ENCODE data around the gene XYLT2.

The XYLT2 gene

DNA sequence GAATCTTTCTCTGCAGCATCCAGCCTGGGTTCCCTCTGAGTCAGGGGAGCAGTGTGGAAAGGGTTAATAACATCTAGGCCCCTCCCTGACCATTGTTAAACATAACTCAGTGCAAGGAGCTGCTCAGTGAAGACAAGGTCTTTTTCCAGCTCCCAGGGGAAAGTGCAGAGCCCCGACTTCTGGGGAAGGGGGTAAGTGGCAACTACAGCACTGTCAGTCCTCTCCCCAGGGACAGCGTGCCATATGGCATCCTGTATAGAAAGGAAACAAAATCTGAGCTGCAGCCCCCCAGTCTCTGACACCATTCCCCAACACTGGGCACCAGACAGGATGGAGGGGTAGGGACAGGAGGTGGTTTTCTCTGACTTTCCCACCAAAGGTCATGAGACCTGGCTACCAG lies 19.2 kb downstream of the XYLT2 start:
- DNase-seq, result no peak

DNA sequence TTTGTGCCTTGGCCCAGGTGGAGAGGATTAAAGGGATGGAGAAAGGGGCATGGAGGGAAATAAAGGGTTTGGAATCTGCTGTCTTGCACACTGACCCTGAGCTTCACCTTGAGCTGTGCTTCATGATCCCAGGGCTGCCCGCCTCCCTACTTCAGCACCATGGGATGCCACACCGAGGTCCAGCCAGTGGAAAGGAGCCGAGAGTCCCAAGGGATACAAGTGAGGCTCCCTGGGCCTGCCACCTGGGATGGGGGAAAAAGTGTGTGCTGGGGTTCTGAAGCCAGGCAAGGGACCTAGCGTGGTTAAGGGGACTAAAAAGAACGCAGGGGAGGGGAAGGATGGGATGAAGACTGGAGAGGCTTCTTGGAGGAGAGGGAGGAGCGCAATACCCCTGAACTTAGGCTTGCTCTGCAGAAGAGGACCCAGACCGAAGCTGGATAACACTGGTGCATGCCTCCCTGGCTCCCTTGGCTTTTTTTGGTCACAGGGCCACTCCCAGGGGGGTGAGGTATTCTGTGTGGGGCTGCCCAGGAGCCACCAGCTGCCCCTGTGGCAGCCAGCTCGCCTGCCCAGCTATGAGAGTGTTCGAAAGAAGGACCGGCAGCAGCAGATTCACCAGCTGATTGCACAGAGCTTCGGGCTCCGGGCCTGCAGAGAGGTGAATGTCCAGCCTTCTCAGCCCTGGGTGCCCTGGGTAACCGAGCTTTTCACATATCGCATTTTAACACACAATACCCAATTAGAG lies 19.9 kb downstream of the XYLT2 start:
- DNase-seq, result no peak

DNA sequence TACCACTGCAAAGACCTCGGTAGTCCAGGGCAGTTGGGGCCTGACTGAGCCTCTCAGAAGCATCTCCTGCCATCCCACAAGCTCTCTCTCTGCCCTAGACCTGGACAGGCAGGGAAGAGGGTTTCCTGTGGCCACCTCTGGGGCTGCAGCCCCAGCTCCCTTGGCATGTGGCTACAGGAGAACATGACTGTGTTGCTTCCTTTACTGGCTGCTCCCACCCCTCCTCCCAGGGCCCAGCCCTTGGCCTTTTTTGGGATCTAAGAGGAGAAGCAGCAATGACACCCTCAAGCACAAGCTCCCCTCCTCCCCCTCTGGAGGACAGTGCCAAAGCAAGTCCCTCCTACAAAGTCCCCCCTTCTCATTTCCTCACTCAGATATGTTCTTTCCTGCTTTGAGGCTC lies 21.5 kb downstream of the XYLT2 start:
- DNase-seq, result no peak

DNA sequence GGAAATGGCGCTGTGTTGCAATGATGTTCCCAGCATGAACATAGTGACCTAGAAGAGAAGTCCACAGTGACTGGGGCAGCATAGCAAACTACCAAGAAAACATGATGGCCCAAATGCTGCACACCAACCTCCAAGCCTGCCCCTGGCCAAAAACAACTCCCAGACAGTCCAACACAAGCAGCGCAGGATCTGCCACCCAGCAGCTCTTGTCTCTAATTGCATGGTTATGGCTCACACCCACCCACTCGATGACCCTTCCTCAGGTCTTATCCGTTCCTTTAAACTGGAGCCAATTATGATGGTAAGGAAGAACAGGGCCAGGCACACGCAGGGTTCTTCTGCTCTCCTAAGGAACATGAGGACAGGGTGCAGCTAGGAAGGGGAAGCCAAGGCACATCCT lies 24.1 kb downstream of the XYLT2 start:
- no peak for DNase-seq

DNA sequence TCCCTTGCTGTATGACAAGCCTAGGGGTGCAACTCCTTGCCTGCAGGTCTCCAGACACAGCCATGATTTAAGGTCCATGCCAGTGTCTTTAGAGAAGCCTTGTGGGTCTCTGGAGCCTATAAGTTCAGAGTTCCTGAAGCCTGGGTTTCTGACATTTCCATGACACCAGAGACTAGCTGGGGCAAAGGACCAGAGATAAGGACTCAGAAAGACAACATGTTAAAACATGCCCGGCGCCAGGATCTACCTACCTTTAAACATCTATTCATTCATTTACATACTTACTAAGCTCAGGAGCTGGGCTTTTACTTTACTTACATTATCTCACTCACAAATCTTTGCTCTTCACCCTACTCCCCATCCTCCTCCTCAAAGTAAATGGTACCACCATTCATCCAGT lies 25.6 kb downstream of the XYLT2 start:
- DNase-seq, result no peak

DNA sequence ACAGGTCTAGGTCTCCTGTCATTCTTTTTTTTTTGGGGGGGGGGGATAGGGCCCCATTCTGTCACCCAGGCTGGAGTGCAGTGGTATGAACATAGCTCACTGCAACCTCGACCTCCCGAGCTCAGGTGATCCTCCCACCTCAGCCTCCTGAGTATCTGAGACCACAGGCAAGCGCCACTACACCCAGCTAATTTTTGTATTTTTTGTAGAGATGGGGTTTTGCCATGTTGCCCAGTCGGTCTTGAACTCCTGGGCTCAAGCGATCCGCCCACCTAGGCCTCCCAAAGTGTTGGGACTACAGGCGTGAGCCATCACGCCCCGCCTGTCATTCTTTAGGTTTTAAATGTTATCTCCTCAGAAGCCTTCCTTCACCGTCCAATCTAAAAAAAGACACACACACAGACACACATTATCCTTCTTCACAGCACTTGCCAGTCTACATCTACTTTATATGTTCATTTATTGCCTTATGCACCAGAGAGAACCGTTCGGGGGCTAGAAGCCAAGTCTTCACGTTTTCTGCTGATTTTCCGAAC lies 26.4 kb downstream of the XYLT2 start:
- no peak for DNase-seq

DNA sequence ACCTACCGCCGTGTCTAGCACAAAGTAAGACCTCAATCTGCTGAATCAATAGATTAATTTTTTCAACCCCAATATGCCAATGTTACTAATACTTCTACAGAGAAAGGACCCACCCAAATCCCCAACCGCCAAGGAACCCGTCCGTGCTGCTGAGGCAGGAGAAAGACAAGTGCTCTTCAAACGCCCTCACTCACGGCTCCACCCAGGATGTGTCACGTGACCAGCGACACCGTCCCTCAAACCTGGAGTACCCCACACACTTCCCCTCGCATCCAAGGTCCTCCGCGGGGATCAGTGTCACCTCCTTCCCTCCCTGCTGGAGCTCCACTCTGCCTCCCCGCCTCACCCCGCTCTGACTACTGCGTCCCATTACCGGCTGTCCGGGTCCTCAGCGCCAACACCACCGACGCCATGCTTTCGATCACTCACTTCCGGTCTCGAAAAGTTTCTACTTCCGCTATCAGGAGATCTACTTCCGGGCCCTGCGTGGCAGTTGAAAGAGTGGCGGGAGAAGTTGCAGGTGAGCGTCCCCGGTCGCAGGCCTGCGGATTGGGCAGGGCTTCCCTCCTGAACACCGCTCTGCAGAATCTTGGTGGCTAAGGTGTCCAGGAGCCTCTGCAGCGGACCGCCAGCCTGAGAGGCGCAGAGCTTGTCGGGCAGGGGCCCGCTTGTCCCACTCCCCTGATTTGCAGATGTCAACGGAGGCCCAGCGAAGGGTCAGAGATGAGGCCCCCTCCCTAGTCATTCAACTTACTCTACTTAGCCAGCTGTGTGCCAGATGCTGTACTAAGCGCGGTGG lies 27.0 kb downstream of the XYLT2 start, which contains the start of the genes EME1 and MRPL27:
EME1 (plus strand) TSS at position 472 of the 799 bp plus-strand sequence. CDS start 1,980 bp downstream, outside the sequence.
MRPL27 (minus strand) TSS at position 427 of the 799 bp plus-strand sequence; CDS start at position 413, 14 bp downstream.
- peak; percentile 87 for DNase-seq

DNA sequence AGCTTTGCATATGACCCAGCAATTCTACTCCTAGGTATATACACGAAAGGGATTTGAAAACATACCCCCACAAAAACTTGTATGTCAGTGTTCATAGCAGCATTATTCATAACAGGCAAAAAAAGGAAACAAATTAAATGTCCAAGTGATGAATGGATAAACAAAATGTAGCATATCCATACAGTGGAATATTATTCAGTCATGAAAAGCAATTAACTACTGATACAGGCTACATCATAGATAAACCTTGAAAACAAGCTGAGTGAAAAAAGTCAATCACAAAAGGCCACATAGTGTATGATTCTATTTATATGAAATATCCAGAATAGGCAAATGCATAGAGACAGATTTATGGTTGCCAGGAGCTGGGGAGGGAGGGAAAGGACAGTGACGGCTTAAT lies 27.8 kb downstream of the XYLT2 start:
- no peak for DNase-seq

DNA sequence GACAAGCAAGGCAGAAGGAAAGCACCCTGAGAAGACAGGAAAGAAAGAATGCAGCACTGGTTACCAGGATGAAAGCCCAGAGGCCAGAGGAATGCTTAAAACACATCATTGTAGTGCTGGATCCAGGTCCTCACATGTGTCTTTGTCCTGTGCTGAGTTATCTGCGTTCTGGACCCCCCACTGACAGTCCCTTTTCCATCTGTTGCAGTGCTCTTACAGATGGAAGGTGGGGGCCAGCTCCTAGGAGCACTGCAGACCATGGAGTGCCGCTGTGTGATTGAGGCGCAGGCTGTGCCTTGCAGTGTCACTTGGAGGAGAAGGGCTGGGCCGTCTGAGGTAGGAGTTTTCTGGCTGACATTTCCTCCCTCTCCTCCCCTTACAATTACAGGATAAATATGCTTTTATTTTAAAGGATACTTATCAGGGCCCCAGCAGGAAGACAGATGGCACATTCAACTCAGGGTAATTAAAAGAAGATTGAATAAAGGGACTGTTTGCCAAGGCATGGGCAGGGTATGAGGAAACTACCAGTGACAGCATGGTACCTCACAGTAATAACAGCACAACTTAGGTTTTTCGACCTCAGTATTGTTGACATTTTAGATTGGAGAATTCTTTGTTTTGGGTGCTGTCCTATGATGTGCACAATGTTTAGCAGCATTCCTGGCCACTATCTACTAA lies 30.1 kb downstream of the XYLT2 start:
- DNase-seq, result no peak

DNA sequence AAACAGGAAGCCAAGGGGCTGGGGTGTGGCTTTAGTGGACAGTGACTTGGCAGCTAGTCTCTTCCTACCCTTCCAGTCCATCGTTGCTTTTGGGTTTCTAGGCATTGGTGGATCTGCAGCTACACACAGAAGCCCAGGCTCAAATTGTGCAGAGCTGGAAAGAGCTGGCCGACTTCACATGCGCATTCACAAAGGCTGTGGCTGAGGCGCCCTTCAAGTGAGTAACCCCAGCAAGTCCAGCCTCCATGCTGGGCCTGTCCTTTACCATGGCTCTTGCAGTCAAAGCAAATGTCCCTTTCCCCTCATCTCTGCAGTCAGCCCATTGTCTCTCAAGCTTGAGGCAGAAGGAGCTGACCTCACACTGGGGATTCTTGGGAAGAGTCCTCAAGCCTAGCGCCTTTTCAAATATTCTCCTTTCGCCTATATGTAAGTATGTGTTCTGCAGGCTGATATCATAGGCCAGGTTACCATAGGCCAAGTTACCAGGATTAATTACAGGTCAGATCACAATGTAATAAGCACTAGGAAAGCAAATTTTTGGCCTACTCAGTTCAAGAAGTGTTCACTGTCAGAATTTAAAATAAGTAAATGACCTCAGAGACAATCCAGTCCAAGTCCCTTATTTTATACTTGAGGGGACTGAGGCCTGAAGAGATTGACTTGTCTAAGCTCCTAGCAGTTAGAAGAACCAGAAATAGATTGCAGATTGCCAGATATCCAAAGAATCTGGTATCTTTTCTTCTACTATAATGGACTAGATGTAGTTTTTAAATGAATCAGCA lies 33.6 kb downstream of the XYLT2 start:
- no peak for DNase-seq

DNA sequence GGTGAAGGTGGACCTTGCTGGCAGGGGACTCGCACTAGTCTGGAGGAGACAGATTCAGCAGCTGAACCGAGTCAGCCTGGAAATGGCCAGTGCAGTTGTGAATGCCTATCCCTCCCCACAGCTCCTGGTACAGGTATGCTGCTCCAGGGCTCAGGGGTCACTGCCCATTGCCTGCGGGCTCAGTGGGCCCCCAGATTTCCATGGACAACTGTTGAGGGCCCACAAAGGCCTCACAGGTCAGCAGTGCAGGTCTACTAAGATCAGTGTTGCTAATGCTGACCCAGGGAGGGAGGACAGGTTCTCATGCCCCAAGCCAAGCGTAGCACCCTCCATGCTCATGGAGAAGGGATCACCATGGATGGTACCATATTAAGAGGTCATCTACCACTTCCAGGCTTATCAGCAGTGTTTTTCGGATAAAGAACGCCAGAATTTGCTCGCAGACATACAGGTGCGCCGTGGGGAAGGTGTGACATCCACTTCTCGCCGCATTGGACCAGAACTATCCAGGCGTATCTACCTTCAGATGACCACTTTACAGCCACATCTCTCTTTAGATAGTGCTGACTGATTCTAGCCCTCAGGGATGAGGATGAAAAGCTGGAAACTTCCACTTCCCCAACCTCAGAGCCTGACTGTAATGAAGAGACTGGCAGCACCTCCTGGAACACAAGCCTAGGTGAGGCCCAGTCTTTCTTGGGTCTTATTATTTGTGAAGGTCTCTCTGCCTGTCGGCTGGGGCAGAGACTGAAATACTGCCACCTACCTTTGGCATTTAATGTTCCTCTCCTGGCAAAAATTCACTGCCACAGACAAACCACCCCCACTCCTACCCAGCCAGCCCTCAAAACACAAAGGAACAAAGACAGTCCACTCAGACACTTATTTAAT lies 34.7 kb downstream of the XYLT2 start:
- no peak for DNase-seq

DNA sequence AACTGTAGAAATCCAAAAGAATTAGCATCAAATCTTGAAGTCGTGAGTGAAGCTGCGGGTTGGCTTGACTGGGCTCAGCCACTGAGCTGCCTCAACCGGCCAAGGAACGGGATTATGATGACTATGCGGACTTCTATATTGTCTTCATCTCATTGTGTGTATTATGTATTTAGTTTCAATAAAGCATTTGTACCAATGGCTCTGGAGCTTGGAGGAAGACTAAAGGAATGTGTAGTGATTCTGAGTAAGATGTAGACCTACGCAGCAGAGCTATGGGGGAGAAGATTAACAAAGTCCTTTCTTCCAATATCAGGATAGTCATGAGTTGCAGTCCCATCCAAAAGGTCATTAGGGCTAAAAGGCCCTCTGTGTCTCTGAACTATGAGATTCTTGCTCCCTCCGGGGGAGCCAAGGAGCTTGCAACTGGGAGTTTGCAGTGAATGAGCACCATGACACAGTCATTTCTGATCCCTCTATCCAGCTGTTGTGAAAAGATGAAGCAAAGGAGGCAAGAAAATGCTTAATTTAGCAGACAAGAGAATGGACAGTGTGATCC lies 35.4 kb downstream of the XYLT2 start:
- no peak for DNase-seq

DNA sequence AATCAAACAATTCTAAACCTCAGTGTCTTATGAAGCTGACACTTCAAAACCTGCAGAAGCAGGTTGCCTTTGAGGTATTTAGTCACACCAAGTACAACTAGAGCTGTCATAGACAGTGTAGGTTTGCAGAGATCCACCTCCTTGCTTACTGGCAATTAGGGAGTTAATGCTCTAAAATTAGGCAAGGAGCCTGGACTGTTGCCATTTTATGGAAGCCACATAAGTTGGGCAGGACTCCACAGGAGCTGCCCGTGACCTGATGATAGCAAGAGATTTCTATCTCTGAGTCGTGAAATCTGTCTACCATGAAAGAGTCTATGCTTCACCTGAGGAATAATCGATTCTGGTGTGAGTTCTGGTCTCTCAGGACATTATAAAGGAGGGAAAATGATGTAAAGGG lies 36.0 kb downstream of the XYLT2 start:
- DNase-seq, result no peak

DNA sequence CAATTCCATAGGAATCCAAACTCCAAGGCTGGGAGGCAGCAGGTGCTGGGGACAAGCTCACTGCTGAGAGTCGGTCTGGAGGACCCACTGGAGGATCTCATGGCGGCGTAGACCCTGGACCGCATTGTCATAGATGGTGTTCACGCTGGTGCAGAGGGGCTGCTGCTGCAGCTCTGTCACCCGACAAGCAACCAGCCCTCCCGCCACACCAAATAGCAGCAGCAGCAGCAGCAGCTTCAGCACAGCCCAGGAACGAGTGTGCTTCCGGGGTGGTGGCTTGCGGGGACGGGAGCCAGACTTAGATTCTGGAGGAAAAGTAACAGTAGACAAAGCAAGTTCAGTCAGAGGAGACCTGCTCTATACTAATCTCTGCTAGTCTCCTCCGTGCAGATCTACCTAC lies 37.0 kb downstream of the XYLT2 start:
- no peak for DNase-seq

DNA sequence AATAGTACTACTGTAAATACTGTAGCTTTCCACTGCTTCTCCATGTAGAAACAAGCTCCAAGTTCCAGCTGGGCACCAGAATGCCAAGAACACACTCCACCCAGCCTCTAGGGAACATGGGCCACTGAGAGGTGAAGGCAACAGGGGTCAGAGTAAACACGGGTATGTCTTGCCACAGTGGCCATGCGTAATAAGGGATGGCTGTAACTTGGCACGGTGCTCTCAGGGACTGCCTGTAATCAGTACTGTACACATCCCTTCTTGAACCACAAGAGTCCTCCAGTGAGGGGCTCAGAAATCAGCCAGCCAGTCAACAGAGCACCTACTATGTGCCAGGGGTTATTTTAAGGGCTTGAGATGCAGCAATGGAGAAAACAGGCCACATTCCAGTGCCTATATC lies 40.6 kb downstream of the XYLT2 start:
- no peak for DNase-seq

DNA sequence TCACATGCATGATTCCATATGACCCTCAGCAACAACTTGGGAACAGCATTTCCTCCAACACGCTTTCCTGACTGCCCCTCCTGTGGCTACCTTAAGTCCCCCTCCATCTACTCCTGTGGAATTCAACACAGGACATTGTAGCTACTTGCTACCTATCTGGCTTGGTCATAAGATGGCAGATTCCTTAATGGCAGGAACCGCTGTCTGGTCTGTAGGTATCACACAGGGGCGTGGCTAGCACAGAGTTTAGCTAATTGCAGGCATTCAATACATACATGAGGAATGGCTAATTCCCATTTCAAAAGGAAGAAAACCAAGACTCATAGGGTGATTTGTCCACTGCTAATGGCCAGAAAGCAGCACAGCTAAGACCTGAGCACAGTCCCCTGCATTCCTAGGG lies 42.8 kb downstream of the XYLT2 start:
- no peak for DNase-seq

DNA sequence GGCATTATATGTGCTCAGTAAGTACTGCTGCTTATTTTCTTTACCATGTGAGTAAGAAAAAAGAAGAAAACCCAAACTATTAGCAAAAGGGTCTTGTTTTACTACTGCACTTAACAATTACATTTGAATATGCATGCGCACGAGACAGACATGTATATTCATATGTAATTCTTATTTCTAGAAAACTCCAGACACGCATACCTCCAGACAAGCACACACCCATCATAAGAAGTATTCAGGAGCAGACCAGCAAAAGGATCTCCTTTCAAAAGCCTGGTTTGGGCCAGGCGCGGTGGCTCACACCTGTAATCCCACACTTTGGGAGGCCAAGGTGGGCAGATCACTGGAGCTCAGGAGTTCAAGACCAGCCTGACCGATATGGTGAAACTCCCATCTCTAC lies 43.6 kb downstream of the XYLT2 start:
- no peak for DNase-seq

DNA sequence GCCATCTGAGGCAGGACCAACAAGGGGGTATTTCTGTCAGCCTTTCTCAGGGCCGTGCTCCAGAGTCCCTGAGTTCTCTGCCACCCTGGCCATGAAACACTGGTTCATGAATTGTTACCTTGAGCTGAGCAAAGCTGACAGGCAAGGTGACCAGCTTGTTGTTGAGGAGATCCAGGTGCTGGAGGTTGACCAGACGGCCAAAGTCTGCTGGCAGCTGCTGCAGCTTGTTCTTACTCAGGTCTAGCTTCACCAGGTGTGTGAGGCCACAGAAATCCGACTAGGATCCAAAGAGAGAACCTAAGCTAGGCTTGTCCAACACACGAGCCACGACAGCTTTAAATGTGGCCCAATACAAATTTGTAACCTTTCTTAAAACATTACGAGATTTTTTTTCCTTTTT lies 46.7 kb downstream of the XYLT2 start:
- no peak for DNase-seq

DNA sequence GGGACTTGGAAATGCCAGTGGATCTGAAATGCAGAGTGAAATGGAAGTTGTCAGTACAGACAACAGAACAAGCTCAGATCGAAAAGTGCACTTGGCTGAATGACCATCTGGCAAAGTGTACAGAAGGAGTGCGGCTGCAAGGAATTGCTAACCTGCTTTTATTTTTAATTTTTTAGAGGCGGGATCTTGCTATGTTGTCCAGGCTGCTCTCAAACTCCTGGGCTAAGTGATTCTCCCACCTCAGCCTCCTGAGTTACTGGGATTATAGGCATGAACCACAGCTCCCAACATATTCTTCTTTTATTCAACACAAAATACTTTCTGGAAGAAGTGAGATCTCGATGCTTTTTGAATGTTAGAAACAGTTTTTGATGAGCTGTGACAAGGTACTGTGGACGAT lies 47.8 kb downstream of the XYLT2 start:
- no peak for DNase-seq

DNA sequence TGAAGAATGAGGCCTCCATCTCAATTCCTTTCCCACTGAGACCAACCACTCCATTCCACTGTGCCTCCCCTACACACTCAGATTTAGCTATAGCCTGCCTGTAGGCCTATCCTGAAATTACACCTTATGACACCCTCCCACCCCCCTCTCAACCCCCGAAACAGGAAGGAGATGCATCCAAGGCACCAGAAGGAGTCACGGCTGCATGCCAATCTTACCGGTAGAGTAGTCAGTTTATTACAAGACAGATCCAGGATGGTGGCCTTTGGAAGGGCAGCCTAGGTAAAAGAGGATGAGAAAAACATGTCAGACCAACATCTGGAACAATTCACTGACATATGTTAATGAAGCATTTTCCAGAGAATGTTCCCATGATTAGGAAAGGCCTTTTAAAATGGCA lies 48.8 kb downstream of the XYLT2 start:
- no peak for DNase-seq
